Suppressor macrophage treated with lipopolysaccharide for 1 hour (primary cell): ENCODE data around the gene ZMYM4.
A peak's percentile ranks its signal among the peaks of the same experiment; 100 is the strongest.
"Not testable (repeated sequence)": the region's sequence is repeated elsewhere in the genome, so short reads cannot be mapped to it uniquely, and the experiment has no call there.

Experiments used
- DNase-seq, 3 donors: peaks; one replicate each; pipeline ENCODE4 v3.0.0-alpha.2; 2020 to 2022

The ZMYM4 gene

GRCh38 chr1:35331618-35332017 lies 63.1 kb downstream of the ZMYM4 start:
- DNase-seq: not testable (repeated sequence)

- no peak for DNase-seq
Measured at GRCh38 chr1:35334485-35334884, 66.0 kb downstream of the ZMYM4 start.

GRCh38 chr1:35340519-35340918 lies 72.0 kb downstream of the ZMYM4 start:
- DNase-seq: no peak

- DNase-seq: peak; percentile 72 to 81 (median 73)
Measured at GRCh38 chr1:35345439-35345981, 77.0 kb downstream of the ZMYM4 start.

GRCh38 chr1:35350872-35351271 lies 82.4 kb downstream of the ZMYM4 start:
- no peak for DNase-seq

- DNase-seq: no peak
Measured at GRCh38 chr1:35359995-35360394, 91.5 kb downstream of the ZMYM4 start.

- no peak for DNase-seq
Measured at GRCh38 chr1:35361638-35362037, 93.1 kb downstream of the ZMYM4 start.

GRCh38 chr1:35364741-35365140 lies 96.2 kb downstream of the ZMYM4 start:
- peak; percentile 62 to 85 (median 80) for DNase-seq

GRCh38 chr1:35367914-35368313 lies 99.4 kb downstream of the ZMYM4 start:
- no peak for DNase-seq

GRCh38 chr1:35369922-35370671 lies 101.6 kb downstream of the ZMYM4 start:
- peak; percentile 20 to 23 (median 22) for DNase-seq

- peak in 1 of 3 donors; percentile 31 for DNase-seq
Measured at GRCh38 chr1:35371506-35371905, 103.0 kb downstream of the ZMYM4 start.

- DNase-seq: peak; percentile 55 to 79 (median 72)
Measured at GRCh38 chr1:35377555-35377954, 109.0 kb downstream of the ZMYM4 start.

GRCh38 chr1:35379317-35380000 lies 111.0 kb downstream of the ZMYM4 start:
- no peak for DNase-seq

- not testable (repeated sequence) for DNase-seq
Measured at GRCh38 chr1:35380111-35380510, 111.6 kb downstream of the ZMYM4 start.

GRCh38 chr1:35382107-35382506 lies 113.6 kb downstream of the ZMYM4 start:
- DNase-seq: no peak

GRCh38 chr1:35386290-35386689 lies 117.8 kb downstream of the ZMYM4 start:
- no peak for DNase-seq

- DNase-seq: no peak
Measured at GRCh38 chr1:35386959-35387358, 118.5 kb downstream of the ZMYM4 start.

GRCh38 chr1:35390600-35391494 lies 122.3 kb downstream of the ZMYM4 start:
- DNase-seq: no peak

- DNase-seq: no peak
Measured at GRCh38 chr1:35394386-35394785, 125.9 kb downstream of the ZMYM4 start.

- DNase-seq: no peak
Measured at GRCh38 chr1:35398739-35399138, 130.2 kb downstream of the ZMYM4 start.

GRCh38 chr1:35401049-35401448 lies 132.5 kb downstream of the ZMYM4 start:
- no peak for DNase-seq

GRCh38 chr1:35406103-35406502 lies 137.6 kb downstream of the ZMYM4 start:
- DNase-seq: no peak

GRCh38 chr1:35407743-35408142 lies 139.2 kb downstream of the ZMYM4 start:
- no peak for DNase-seq
